SKM-1 (cell line): ENCODE results near the gene GDPD4.

Experiments used
- DNase-seq: peaks from one replicate; lab custom pipeline; 2025; ENCODE audit not compliant: unreplicated experiment; lab: John Stamatoyannopoulos, UW

Gene GDPD4

DNA sequence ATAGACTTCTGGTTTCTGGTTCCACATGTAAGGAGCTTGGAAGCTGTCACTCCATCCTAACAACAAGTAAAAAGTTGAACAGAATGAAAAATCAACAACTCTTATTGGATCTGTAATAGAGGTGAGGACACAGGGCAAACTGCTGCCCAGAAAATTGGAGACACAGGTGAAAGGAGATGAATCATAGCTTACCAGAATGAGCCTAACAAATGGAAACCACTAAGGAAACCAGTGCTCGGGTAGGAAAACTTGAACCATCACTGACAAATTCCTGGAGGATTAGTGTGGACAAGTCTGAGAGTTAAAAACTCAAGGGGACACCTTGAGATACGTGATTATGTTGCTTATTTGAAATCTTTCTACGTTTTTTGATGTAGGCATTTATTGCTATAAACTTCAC lies 52.1 kb downstream of the GDPD4 start:
- DNase-seq: no peak

DNA sequence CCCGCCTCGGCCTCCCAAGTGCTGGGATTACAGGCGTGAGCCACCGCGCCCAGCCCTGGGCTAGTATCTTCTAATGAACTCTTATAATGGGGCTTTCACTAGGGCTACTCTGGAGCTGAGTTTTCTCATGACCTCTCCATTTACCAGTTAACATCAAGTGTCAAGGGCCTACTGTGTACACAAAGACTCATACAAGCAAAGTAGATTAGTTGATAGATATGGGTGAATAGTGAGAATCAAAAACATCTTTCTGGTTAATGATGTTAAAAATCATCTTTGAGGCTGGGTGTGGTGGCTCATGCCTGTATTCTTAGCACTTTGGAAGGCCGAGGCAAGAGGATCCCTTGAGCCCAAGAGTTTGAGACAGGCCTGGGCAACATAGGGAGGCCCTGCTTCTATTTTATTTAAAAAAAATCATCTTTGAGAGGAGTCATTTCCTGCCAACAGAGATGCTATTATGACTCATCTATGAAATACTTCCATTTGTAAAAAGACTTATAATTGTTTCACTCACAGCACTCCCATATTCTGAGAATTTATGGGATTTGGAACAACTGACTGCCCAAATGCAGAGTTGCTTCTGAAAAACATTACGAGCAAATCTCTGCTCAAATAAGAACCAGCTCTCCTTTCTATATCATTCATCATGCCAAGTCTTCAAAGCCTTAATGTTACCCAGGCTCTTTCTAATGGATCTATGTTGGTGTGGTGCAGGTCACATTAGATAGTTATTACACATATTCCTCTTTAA lies 57.0 kb downstream of the GDPD4 start:
- DNase-seq: no peak

DNA sequence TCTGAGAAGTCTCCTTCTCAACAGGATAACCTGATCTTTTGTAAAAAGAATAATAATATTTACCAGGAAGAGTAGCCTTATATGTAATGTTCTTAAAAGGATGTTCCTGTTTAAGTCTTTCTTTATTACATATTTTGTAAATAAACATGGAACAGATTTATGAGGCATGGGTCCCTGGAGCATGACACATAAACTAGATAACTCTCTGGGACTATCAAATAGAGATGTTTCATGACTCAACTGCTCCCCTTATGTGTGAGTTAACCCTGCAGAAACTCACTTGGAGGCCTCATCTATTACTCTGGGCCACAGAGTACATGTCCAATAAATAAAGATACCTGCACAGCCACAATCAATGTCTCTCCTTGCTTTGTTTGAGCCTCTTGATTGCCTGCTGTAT lies 64.6 kb downstream of the GDPD4 start:
- no peak for DNase-seq

DNA sequence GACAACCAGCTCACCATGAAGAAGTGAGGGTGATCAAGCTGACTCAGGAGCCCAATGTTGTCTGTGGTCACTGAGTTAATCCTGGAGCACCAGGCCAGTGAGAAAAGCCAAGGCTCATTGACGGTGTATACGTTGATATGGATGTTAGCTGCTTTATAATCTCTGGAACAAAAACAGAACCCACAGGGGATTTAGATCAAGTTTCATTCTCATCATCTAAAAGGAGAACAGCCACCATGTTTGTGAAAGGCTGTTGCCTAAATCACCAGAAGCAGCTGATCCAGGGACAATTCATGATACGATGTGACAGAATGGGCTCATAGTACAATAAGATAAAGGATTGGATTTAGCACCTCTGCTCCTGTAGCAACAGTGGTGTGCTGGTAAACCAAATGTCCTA lies 68.5 kb downstream of the GDPD4 start:
- no peak for DNase-seq

- DNase-seq: no peak
These were observed 69.2 kb downstream of the GDPD4 start for GRCh38 chr11:77232242-77232641.

DNA sequence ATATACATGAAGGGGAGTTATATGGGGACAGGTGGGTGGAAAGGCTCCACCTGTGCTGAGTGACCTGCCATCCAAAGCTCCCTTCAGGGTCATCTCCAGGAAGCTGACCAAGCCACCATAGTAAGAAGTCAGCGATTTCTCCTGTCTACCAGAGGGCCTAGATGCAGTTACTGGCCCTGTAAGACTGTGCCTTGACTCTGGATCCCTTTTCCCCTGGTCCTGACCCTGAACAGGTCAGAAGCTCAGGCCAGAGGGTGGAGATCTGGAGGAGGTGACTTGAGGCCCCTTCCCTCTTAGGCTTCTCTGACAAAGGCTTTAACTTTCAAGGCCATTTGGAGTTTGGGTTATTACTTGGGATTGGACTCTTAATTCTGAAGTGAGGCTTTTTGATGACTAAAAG lies 69.7 kb downstream of the GDPD4 start:
- DNase-seq: no peak

GRCh38 chr11:77230878-77231605 lies 70.4 kb downstream of the GDPD4 start:
- DNase-seq: no peak

- DNase-seq: no peak
These were observed 77.7 kb downstream of the GDPD4 start for GRCh38 chr11:77223797-77224196.

- DNase-seq: no peak
These were observed 84.3 kb downstream of the GDPD4 start for GRCh38 chr11:77217156-77217555.

GRCh38 chr11:77215106-77215505 lies 86.4 kb downstream of the GDPD4 start:
- DNase-seq: no peak

GRCh38 chr11:77214557-77214956 lies 86.9 kb downstream of the GDPD4 start:
- DNase-seq: no peak

DNA sequence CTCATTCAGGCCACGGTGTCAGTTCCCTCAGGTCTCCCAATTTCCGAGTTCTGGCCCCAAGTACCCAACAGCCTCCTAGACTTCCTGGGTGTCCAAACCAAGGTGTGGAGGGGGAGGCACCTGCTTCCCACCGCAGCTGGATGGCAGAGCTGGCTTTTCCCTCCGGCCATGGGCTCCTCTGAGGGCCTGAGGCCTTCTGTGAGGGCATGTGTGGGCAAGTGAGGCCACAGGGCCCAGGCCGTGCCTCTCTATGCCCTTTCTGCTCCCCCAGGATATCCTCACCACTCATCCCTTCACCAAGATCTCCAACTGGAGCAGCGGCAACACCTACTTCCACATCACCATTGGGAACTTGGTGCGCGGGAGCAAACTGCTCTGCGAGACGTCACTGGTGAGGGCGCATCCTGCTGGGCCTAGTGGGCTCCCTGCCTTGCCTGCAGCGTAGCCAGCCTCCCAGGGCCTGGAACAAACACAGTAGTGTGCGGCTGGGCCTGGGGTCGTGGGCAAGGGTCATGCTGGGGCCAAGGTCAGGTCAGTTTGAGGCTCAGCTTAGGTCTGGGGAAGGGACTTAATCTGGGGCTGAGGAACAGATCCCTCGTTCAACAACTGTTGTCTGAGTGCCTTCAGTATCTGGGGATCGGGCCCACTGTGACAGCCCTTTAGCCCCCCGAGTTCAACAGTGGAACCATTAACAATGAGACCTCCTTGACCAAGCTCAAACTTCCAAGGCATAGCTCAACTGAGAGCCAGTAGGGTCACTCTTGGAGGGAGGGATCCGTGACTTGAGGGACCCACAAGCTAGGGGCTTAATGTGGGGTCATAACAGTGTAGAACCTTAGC lies 87.7 kb downstream of the GDPD4 start:
- no peak for DNase-seq

DNA sequence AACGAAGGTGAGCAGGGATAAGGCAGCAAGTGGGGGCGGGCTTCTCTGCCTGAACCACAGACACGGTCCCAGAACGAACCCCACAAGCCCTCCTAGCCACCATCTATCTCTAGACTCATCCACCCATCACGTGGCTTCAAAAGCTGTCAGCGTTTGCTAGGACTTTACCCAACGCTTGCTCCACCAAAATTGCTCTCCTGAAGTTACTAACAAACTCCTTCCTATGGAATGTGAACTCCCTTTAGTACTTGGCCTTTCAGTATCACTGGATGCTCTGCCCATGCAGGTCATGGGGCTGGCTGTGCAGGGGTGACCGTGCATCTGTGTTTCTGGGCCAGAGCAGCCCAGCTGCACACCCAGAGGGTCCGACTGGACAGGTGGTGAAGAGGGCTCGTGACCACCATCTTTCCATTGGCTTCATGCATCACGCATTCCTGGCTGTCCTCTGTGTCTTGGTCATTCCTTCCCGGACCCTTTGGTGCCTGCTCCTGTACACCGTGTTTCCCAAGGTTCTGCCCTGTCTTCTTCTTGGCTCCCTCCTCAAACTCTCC lies 88.4 kb downstream of the GDPD4 start:
- DNase-seq: no peak

- no peak for DNase-seq
These were observed 89.0 kb downstream of the GDPD4 start for GRCh38 chr11:77212314-77213007.

GRCh38 chr11:77211594-77212251 lies 89.8 kb downstream of the GDPD4 start:
- DNase-seq: no peak

DNA sequence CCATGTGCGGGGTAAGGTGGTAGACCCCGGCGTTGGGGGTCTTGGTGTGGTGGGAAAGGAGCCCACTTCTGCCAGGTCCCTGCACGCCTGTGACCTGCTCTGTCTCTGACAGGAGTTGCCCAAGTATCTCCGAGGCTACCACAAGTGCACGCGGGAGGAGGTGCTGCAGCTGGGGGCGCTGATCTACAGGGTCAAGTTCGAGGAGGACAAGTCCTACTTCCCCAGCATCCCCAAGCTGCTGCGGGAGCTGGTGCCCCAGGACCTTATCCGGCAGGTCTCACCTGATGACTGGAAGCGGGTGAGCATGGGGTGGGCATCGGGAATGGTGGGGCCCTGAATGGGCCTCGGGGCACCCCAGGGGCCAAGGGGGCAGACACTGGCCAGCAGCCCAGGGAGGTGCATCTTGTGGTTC lies 90.4 kb downstream of the GDPD4 start:
- DNase-seq: no peak

DNA sequence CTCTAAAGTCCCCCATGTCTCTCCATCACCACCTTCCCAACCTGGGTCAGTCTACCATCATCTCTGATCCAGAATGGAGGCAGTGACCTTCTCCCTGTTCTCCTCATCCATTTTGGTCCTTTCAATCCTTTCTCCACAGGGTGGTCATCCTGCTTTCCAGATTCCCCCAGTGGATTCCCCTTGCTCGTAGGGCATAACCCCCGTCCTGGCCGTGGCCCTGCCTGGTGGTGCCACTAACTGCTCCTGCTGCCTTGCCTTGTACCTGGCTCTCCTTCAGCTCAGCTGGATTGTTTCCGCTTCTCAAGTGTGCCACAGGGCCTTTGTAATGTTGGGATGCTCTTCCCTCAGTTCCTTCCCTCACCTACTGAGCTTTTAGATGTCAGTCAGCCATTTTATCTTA lies 91.8 kb downstream of the GDPD4 start:
- DNase-seq: no peak

DNA sequence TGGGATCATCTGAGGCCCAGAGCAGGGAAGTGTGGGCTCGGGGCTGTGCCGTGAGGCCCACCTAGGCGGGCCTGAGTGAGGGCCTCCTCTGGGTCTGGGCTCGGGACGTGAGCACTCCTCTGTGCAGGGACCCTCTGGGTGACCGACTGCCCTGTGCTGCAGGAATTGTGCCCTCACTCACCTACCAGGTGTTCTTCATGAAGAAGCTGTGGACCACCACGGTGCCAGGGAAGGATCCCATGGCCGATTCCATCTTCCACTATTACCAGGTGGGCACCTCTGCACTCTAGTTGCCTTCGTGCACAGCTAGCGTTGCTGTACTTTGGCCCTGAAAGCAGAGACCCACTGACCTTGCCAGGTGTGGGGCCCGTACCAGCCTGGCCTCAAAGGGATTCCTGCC lies 93.0 kb downstream of the GDPD4 start:
- no peak for DNase-seq

GRCh38 chr11:77207618-77208313 lies 93.7 kb downstream of the GDPD4 start:
- no peak for DNase-seq

DNA sequence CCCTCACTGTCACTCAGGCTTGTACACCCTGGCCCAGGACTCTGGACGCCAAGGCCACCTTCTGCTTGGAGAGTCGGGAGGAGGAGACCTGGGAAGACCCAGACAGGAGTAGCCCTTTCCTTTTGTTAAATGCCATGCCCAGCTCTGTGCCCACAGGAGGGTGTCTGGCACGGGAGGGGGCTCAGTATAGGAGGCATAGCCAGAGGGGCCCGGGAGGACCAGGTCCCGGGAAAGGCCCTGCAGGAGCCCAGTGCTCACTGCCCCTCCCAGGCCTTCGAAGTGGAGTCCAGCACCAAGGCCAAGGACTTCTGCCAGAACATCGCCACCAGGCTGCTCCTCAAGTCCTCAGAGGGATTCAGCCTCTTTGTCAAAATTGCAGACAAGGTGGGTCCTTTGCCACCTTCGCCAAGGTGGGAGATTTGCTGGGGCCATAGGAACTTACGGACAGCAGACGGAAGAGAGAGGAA lies 94.4 kb downstream of the GDPD4 start:
- no peak for DNase-seq
